ENCODE data around the gene LAMC2. TPM values are rescaled to one million over a fixed set of nuclear protein-coding genes. Genes with fewer than 3 reads are reported as not detected.

The LAMC2 gene
- total RNA-seq, result 1,196 and 2,227 TPM in 2 replicates

DNA sequence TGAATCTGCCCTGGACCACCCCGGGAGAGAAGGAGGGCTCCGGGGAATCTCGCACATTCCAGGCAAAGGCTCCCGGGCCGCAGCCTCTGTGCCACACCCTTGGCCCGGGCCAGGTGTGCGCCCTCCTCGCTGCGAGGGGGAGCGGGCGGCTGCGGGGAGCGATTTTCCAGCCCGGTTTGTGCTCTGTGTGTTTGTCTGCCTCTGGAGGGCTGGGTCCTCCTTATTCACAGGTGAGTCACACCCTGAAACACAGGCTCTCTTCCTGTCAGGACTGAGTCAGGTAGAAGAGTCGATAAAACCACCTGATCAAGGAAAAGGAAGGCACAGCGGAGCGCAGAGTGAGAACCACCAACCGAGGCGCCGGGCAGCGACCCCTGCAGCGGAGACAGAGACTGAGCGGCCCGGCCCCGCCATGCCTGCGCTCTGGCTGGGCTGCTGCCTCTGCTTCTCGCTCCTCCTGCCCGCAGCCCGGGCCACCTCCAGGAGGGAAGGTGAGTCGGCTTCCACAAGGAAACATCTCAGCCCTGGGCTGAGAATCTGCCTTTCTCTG, at the start of gene LAMC2:
LAMC2 (plus strand) TSS at position 324 of the 550 bp plus-strand sequence; CDS start at position 413, 89 bp downstream.

Other genes with a start within 250 kb of the LAMC2 start
- not detected in 2 replicates for gene SHCBP1L, start 233.1 kb upstream of the LAMC2 start, total RNA-seq
- gene LAMC1, start 162.8 kb upstream of the LAMC2 start, total RNA-seq, result 233 and 290 TPM in 2 replicates
- 0.34 and 0.50 TPM in 2 replicates for gene NMNAT2, start 232.1 kb downstream of the LAMC2 start, total RNA-seq